NCI-H2107 treated with DMSO at 0.1 percent for 48 hours (cell line): Measurements from ENCODE around the gene MMP11.
"Not testable (repeated sequence)": the region's sequence is repeated elsewhere in the genome, so short reads cannot be mapped to it uniquely, and the experiment has no call there.

Source experiments
- DNase-seq: peaks from one replicate; lab custom pipeline; 2025; ENCODE audit not compliant: unreplicated experiment; lab: John Stamatoyannopoulos, UW

Gene MMP11, protein sequence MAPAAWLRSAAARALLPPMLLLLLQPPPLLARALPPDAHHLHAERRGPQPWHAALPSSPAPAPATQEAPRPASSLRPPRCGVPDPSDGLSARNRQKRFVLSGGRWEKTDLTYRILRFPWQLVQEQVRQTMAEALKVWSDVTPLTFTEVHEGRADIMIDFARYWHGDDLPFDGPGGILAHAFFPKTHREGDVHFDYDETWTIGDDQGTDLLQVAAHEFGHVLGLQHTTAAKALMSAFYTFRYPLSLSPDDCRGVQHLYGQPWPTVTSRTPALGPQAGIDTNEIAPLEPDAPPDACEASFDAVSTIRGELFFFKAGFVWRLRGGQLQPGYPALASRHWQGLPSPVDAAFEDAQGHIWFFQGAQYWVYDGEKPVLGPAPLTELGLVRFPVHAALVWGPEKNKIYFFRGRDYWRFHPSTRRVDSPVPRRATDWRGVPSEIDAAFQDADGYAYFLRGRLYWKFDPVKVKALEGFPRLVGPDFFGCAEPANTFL

DNA sequence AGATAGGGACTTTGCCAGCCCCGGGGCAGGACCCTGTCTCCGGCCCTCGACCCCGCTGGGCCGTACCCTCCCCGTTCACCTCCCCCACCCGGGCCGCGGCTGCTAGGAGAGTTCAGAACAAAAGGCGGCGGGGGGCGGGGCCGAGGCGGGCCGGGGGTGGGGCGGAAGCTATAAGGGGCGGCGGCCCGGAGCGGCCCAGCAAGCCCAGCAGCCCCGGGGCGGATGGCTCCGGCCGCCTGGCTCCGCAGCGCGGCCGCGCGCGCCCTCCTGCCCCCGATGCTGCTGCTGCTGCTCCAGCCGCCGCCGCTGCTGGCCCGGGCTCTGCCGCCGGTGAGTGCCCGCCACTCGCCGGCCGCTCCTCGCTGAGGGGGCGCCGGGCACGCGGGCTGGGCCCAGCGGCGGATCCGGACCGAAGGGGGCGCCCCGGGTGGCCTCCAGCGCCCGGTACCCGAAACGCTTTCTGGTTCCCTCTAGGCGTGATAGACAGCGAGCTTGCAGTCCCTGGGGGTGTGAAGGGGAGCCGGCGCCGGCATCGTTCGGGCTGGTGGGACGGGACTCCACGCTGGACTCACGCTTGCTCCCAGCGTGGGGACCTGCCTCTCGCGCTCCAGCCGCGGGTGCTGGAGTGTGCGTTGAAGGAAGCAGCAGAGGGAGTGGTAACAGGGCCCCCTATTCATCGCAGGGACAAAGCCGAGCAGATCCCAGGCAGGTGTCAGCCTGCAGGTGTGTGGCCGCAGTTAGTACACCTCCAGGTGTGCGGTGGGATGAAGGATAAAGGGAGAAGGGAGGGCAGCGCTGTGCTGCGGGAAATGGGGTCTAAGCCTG is at the start of gene MMP11:
Gene MMP11 (plus strand): TSS at position 201 of the 825 bp plus-strand sequence. CDS start 22 bp downstream, at position 223.
- DNase-seq, result peak; percentile 24

DNA sequence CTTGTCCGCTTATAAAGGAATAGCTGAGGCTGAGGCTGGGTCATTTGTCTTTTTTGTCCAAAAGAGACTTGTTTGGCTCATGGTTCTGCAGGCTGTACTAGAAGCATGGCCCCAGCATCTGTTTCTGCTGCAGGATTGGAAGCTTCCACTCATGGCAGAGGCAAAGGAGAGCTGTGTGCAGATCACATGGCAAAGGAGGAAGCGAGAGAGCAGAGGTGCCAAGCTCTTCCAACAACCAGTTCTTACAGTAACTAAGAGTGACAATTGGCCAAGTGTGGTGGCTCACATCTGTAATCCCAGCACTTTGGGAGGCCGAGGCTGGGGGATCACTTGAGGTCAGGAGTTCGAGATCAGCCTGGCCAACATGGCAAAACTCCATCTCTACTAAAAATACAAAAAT is 44.5 kb upstream of the MMP11 start:
- not testable (repeated sequence) for DNase-seq

DNA sequence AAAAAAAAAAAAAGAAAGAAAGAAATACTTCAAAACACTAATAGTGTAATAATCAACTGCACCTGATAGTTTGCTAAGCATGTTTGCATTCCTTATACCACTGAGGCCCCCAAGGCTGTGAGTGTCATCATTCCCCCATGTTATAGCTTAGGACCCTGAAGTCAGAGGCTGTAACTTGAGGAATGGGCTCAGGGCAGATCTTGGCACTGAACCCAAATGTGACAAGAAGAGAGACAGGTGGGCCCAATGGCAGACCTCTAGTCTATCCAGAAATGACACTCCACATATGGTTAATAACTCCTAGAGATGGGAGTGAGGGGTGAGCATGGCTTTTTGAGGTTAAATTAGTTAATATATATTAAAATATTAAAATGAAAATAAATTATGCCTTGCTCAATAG is 35.0 kb upstream of the MMP11 start:
- no peak for DNase-seq

DNA sequence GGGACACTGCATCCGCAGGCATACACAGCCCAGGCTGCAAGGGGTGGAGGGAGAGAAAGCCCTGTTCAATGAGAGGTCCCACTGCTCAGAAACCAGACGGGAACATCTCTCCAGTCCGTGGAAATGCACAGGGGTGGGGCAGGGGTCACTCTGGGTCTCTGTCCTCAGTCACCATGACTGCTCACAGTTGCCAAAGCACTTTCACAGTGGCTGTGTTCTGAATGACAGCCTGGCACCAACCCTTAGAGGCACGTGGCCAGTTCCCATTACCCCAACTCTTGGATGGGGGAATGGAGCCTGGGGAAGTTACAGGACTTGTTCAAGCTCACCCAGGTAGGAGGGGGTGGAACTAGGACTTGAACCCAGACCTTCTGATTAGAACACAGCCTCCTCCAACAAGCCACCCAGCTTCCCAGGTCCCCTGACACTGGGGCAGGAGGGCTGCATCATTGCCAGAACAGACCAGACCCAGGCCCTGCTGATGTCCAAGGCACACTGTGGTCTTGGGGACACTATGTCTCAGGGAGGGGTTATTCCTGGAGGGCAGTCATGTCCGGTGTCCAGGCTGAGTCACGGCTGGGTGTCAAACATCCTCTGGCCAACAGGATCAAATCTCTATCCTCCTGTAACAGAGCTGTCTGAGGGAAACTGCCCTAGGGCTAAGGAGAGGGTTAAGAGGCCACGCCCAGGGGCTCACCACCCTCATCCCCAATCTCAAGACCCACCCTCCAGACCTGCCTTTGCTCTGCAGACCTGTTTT is 30.0 kb upstream of the MMP11 start:
- DNase-seq, result no peak

DNA sequence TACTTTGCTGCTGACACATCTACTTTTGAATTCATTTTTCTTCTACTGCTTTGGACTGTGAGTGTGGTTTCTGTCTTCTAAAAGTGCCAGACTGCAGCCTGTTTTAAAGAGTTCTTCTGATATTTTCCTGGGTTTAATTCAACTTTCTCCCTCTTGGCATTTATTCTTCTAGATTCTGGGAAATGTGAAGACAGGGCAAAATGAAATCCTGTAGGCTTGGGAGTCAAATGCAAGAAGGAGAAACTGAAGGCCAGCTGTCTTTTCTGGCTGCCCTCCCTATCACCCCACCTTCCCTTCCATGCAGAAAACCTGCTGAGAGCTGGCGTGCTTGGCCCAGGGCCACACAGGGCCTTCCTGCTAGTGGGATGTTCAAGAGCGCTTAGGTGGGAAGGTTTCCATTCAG is 29.3 kb upstream of the MMP11 start:
- no peak for DNase-seq

DNA sequence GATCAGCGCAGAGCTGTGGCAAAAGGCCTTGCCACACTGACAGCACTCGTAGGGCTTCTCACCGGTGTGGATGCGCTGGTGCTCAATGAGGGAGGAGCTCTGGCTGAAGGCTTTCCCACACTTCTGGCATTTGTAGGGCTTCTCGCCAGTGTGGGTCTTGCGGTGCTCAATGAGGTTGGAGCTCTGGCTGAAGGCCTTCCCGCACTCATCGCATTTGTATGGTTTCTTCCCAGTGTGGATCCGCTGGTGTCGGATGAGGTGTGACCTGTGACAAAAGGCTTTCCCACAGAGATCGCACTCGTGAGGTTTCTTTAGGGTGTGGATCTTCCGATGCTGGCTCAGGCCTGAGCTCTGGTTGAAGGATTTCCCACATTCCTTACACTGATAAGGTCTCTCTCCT is 28.6 kb upstream of the MMP11 start:
- no peak for DNase-seq

DNA sequence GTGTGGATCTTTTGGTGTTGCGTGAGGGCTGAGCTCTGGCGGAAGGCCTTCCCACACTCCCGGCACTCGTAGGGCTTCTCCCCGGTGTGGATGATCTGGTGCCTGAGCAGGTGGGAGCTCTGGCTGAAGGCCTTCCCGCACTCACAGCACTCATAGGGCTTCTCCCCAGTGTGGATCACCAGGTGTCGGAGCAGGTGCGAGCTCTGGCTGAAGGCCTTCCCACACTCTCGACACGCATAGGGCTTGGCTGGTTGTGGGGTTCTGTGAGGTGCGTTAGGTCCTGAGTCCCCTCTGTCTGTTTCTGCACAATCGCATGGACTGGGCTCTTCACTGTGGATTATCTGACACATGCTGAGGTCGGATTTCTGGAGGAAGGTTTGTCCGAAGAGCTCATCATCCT is 28.2 kb upstream of the MMP11 start:
- no peak for DNase-seq

DNA sequence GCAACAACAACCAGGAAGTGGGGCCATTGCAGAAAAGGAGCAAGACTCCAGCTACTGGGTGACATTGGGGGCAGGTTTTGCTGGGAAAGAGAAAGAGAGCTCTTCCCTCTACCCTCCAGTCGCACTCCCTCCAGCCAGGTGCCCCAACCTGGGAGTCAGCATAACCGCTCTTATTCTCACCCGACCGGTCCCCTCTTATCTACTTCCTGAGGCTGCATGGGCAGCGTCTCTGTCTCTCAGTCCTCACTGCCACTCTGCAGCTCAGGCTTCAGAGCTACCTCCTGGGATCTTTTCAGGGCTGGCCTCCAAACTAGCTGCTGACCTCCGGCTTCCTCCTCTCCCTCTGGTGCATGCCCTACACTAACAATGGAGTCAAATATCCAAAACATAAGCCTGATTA is 26.9 kb upstream of the MMP11 start:
- no peak for DNase-seq

DNA sequence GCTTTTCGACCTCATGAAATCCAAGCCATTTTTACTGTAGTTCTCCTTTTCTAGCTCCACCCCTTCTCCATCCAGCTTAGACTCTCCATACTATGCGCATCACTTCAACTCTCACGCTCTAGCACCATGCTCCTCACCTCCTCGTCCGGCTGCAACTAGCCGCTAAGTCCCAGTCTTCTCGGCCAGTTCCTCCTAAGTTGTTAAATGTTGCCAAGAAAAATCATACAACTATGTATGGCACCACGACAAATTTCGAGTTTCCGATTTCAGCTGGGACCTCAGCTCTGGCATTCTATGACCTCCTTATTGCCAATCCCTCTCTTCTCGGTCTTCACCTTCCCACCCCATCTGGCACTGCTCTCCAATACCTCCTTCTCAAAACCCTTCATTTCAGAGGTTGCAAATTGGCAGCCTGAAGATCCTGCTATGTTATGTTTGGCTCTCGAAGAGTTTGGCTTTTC is 22.8 kb upstream of the MMP11 start:
- DNase-seq, result no peak

DNA sequence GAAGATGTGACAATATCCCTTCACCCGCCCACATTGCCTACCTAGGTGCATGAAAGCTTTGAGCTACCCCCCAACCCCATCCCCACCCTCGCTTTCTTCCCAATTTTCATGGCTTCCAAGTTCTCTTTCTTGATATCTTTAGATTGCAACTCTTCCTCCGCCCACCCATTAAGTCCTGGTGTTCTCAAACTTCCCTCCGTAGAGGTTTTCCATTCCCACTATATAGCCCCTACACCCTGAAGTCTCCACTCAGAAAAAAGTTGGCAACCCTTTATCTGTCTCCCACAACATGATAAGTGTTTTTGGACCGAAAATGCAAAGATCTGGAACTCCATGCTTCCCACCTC is 22.3 kb upstream of the MMP11 start:
- no peak for DNase-seq

DNA sequence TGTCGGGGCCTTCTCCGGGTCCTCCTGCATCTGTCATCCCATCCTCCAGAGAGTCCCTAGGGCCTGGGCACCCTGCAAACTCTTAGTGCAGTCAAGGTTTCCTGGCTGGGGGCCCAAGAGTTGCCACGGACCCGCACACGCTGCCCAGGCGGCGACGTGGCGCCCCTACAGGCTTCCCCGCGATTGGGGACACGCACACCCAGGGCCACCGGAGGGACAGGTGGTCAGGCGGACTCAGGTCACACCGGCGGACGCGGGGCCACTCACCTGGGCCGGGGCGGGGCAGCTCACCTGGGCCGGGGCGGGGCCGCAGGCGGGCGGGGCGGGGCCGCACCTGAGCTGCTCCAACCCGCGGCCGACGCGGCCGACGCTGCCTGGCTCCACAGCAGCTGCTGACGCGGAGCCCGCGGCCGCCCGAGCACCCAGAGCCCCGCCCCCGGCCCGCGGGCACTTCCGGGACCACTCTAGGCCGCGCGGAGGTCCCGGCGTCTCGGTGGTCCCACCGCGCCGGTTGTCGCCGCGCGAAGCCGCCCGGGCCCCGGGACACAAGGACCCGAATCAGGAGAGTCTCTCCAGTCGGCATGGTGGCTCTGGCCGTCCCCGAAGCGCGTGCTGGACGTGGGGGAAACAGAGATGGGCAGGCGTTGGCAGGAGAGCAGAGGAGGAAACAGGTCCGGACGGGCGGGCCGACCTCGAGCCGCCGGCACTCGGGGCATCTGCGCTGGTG is 21.8 kb upstream of the MMP11 start, which contains the start of gene ZNF70:
Gene ZNF70 (minus strand): TSS at position 399 of the 727 bp plus-strand sequence. CDS start 5,972 bp downstream, outside the sequence.
- DNase-seq, result peak; percentile 15

DNA sequence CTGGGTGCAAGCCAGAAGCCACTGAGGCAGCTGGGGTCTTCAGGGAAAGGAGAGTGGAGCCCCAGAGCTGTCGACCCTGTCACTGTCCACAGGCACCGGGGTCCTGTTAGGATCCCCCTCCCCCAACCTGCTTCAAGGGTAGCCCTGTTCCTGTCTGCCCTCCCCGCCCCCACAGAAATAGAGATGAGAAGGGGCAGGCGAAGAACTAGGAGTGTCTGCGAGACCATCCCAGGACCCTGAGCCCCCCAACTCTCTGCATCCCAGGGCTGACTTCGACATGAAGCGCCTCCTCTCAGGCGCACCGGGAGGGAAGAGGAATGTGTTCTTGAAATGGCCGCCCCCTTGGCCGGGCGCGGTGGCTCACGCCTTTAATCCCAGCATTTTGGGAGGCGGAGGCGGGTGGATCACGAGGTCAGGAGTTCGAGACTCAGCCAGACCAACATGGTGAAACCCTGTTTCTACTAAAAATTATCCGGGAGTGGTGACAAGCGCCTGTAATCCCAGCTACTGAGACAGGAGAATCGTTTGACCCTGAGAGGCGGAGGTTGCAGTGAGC is 21.1 kb upstream of the MMP11 start:
- DNase-seq, result no peak

DNA sequence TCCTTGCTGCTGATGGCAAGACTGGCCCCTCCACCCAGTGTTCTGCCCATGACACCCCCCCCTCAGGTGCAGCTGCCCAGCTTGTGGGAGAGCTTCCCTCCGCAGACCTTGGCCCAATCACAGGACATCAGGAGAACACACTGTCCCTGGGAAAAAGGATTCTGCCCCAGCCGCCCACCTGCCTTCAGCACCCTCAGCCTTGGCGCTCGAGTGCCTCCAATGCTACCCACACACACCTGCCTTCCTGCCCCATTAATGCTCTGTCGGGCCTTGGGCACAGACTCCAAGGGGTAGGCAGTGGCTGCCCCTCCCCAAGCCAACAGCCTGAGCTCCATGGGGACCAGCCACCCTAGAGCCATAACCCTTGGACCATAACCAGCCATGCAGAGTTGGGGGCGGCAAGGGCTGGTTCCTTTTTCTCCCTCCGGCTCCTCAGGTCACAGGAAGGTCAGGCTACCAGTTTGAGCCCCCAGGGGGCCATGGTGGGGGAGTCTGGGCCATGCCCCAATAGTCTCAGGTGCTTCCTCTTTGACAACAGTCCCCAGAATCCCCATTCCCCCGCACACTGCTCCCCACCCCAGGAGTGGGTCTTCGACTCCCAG is 20.5 kb upstream of the MMP11 start:
- no peak for DNase-seq

DNA sequence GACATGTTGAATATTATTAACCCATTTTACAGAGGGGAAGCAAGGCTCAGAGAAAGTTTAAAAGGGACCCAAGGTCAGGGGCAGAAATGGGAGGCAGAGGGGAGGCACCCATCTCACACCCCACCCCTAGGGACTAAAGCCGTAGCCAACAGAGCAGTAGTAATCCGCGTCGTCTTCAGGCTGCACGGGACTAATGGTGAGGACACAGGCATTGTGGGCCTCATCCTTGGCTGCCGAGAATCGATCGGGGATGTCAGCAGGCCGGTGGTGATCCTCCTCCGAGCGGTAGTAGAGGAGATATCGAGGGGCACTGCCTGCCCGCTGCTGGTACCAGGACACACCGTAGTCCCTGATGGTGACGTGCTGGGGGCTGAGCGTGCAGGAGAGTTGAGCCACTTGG is 19.9 kb upstream of the MMP11 start:
- no peak for DNase-seq

DNA sequence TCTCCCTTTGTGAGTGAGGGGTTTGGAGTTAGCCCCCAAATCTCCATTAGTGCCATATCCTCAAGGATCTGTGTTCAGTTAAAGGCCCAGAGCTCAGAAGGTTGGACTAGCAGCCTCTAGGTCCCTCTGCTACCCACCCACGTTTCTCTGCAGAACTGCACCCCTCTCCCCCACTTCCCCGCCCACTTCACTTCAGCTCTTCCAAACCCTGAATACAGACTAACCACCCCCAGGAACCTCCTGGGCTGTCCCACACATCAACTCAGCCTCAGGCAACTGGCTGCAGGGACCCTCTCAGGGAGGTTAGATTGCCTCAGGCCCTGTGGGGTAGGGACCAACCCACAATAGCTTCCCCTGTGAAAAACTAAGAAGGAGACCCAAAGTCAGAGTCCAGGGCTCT is 19.3 kb upstream of the MMP11 start:
- no peak for DNase-seq

DNA sequence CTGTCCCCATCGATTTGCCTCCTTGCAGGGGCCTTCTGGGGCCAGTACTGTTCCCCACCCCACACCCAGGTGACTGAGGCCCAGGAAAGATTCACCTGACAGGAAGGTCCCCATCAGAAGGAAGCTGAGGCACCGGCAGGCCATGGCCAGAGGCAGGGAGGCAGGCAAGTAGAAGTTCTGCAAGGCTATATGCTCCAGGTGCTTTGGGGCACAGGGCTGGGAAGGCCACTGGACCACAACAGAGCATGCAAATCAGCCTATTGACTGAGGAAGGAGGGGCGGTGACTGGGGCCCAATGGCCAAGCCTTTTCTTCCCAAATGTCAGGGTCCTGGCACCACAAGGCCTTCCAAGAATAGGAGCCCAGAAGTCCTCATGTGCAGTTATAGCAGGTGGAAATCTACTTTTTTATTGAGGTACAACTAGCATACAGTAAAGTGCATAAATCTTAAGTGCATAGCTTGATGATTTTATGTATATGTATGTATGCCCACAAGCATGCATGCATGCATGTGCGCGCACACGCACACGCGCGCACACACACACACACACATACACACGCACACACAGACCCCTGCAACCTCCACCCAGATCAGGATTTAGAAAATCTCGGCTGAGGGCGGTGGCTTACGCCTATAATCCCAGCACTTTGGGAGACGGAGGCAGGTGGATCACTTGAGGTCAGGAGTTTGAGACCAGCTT is 18.3 kb upstream of the MMP11 start, which contains the start of gene VPREB3:
Gene VPREB3 (minus strand): TSS at position 206 of the 700 bp plus-strand sequence. CDS start 62 bp downstream, at position 144.
- no peak for DNase-seq

DNA sequence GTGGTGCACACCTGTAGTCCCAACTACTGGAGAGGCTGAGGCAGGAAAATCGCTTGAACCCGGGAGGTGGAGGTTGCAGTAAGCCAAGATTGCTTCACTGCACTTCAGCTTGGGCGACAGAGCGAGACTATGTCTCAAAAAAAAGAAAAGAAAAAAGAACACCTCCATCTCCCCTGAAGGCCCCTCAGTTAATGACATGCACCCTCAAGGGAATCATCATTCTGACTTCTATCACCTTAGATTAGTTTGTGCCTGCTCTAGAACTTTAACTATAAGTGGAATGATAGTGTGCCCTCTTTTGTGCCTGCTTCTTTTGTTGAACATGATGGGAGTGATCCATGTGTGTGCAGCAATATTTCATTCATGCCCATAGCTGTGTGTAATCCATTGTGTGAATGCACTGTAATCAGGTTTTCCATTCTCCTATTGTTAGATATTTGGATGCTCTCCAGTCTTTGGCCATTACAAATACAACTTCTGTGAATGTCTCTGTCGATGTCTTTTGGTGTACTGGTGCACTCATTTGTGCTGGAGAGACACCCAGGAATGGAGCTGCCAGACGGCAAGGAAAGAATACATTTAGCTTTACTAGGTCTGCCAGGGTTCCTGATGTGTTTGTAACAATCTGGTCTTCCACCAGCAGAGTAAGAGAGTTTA is 17.5 kb upstream of the MMP11 start:
- no peak for DNase-seq

DNA sequence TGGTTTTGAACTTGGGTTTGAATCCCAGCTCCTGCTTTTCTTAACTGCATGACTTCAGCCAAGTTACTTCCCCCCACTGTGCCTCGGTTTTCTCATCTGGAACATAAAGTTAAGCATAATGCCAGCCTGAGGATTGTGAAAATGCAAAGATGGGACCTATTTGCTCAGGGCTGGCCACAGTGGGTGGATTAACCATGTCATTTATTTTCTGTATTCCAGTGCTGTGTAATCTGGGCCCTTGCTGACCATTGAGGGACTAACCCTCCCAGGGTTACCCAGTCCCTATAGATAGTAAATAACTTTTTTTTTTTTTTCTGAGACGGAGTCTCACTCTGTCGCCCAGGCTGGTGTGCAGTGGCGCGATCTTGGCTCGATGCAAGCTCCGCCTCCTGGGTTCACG is 16.9 kb upstream of the MMP11 start:
- no peak for DNase-seq

DNA sequence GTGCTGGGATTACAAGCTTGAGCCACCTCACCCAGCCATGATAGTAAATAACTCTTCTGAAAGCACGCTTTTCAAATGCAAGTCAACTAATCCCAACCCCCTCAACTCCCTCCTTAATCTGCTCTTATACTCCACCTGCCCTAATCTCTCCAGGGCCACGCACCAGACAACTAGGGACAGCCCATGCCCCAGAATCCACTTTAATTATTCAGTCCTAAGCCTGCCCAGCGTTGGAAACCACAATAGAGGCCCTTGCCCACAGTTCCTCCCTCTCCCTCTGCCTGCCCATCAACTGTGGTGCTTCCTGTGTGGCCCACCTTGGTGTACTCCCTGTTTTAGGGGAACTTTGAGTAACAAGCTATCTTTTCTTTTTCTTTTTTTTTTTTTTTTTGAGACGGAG is 15.8 kb upstream of the MMP11 start:
- no peak for DNase-seq
